HUES48 (cell line): ENCODE measurements around the gene TSPAN9.

Experiments used
- H3K27ac ChIP-seq: one replicate; pipeline ENCODE4 v1.7.0; 2013; ENCODE audit warnings: low read depth, low read length, inconsistent platforms
- H3K27me3 ChIP-seq: 2 replicates; pipeline ENCODE4 v1.6.1; 2013; ENCODE audit warnings: mild to moderate bottlenecking, low read length; ENCODE audit not compliant: control insufficient read depth, insufficient read depth
- H3K36me3 ChIP-seq: 2 replicates; pipeline ENCODE4 v1.6.1; 2013; ENCODE audit warnings: low read length; ENCODE audit not compliant: control insufficient read depth, insufficient read depth
- H3K4me1 ChIP-seq: 2 replicates; pipeline ENCODE4 v1.6.1; 2013; ENCODE audit warnings: mild to moderate bottlenecking, low read length; ENCODE audit not compliant: control insufficient read depth, insufficient read depth
- H3K4me3 ChIP-seq: 2 replicates; pipeline ENCODE4 v1.5.1; 2013; ENCODE audit warnings: mild to moderate bottlenecking, low read depth, low read length
- H3K9ac ChIP-seq: 2 replicates; pipeline ENCODE4 v1.6.1; 2013; ENCODE audit warnings: mild to moderate bottlenecking, low read depth, low read length, moderate library complexity
- H3K9me3 ChIP-seq: 2 replicates; pipeline ENCODE4 v1.6.1; 2013; ENCODE audit warnings: low read length; ENCODE audit not compliant: control insufficient read depth, insufficient read depth

Gene TSPAN9

DNA sequence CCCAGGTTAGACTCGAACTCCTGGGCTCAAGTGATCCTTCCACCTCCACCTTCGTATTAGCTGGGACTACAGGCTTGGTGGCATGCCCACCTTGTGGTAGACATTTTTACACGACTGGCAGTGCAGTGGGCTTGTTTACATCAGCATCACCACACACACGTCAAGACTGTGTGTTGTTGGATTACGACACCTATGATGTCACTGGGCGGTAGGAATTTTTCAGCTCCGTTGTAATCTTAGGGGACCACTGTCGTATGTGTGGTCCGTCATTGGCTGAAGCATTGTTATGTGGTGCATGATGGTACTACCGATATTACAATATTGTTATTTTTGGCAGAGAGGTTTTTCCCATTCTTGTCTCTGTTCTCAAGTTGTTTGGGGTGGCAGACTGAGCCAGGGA lies 50.7 kb downstream of the TSPAN9 start:
- H3K9ac ChIP-seq: no peak overlapping the region
- no peaks in the 10 kb centered on the region for H3K27me3 ChIP-seq
- no peaks in the 10 kb centered on the region for H3K9me3 ChIP-seq
- no peak overlapping the region for H3K27ac ChIP-seq
- H3K36me3 ChIP-seq: no peaks in the 10 kb centered on the region
- peaks cover 9% of the 10 kb centered on the region; the same call in 1 of the 2 replicates for H3K4me1 ChIP-seq
- no peak overlapping the region for H3K4me3 ChIP-seq

DNA sequence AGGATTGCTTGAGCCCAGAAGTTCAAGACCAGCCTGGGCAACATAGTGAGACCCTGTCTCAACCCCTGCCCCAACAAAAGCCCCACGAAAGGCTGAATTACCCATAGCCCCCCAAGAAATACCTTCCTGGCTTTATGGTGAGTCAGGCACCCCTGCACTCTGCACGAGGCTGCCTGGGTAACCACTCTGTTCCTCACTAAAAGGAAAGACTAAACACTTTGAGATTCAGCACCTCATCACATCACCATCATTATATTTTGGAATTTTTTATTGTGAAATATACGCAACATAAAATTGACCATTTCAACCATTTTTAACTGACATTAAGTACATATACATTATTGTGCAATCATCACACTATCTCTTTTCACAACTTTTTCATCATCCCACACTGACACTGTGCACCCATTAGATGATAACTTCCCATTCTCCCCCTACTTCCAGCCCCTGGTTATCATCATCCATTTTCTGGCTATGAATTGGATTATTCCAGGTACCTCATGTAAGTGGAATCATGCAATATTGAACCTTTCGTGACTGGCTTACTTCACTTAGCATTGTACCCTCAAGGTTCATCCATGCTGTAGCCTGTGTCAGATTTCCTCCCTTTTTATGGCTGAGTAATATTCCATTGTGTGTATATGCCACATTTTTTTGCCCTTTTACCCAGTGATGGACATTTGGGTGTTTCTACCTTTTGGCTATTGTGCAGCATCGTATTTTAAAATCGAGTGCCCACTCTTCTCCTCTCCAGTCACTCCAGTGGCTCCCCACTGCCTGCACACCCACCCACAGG lies 51.5 kb downstream of the TSPAN9 start:
- Histone ChIP-seq H3K9me3 (no peaks in the 10 kb centered on the region), H3K9ac (no peak overlapping the region), H3K27ac (no peak overlapping the region), H3K36me3 (no peaks in the 10 kb centered on the region), H3K4me3 (no peak overlapping the region), H3K4me1 (peaks cover 8% of the 10 kb centered on the region; the same call in 1 of the 2 replicates), H3K27me3 (no peaks in the 10 kb centered on the region)

DNA sequence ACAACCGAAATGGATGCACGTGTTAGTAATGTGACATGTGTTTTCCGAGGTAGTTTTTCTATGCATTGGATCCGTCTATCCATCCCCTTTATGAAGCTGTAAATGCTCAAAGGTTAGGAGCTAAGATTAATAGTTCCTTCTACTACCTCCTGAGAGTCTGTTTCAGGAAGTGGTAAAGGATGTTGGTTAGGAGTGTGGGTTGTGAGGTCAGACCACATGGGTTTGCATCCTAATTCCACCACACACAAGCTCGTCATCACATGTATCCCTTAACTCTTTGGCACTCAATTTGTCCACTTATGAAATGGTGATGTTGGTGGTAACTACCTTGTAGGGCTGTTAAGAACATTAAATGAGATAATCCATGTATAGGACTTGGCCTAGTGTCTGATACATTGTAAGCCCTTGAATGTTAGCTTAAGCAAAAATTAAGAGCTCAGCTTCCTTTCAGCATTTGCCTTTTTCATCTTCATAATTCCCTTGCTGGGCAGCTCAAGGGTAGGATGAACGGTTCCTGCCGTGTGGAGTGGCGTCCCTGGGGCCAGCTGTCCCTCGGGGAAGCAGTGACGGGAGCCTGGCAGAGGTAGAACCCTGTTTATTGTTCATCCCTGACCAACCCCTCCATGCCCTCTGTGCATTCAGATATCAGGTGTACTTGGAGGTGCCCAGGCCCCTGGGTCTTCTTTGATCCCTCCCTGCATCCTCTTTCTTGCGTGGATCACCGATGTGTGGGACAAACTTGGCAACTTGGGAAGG lies 52.3 kb downstream of the TSPAN9 start:
- Histone ChIP-seq H3K27me3 (no peaks in the 10 kb centered on the region), H3K9me3 (no peaks in the 10 kb centered on the region), H3K27ac (no peak overlapping the region), H3K4me3 (no peak overlapping the region), H3K36me3 (no peaks in the 10 kb centered on the region), H3K4me1 (peaks cover 8% of the 10 kb centered on the region; the same call in 1 of the 2 replicates), H3K9ac (no peak overlapping the region)

- Histone ChIP-seq H3K36me3 (no peaks in the 10 kb centered on the region), H3K4me1 (peaks cover 8% of the 10 kb centered on the region; the same call in 1 of the 2 replicates), H3K9me3 (no peaks in the 10 kb centered on the region), H3K9ac (no peak overlapping the region), H3K27me3 (no peaks in the 10 kb centered on the region), H3K4me3 (no peak overlapping the region), H3K27ac (no peak overlapping the region)
Observed at GRCh38 chr12:3130057-3130830, 53.1 kb downstream of the TSPAN9 start.

DNA sequence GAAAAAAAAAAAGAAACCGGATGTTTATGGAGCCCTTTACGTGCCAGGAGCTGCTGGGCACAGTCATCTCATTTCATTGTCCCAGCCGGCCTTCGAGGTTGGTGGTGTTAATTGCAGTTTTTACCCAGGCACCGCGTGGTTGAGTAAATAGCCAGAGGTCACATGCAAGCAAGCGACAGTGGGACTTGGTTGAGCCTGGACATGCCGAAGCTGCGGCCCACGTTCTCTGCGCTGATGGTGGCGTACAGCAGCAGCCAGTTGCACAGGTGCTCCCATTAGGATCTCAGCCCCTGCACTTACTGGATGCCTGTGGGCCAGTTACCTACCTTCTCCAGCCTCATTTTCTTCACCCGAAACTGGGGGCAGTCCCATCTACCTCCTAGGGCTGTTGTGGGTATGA lies 54.0 kb downstream of the TSPAN9 start:
- Histone ChIP-seq H3K9ac (no peak overlapping the region), H3K27ac (no peak overlapping the region), H3K4me3 (no peak overlapping the region), H3K36me3 (no peaks in the 10 kb centered on the region), H3K27me3 (no peaks in the 10 kb centered on the region), H3K4me1 (peaks cover 8% of the 10 kb centered on the region; the same call in 1 of the 2 replicates), H3K9me3 (no peaks in the 10 kb centered on the region)

GRCh38 chr12:3132636-3133404 lies 55.6 kb downstream of the TSPAN9 start:
- Histone ChIP-seq H3K4me1 (peaks cover 17% of the 10 kb centered on the region), H3K27ac (no peak overlapping the region), H3K9me3 (no peaks in the 10 kb centered on the region), H3K27me3 (no peaks in the 10 kb centered on the region), H3K4me3 (no peak overlapping the region), H3K9ac (no peak overlapping the region), H3K36me3 (no peaks in the 10 kb centered on the region)

DNA sequence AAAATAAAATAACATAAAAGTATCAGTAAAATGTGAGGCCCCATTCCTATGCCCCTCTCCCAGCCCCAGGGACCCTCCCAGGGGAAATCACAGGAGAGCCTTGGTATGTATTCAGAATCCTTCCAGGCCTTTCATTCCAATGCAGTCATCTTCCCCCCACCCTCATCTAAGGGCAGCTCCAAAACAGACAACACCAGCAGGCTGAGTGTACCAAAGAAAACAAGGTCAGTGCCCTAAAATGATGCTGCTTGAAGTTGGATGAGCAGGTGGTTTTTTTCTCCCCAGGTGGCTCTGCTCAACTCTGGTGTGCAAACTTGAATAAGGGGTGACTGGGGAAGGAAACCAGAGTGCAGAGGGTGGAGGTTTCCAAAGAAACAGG lies 56.2 kb downstream of the TSPAN9 start:
- H3K9ac ChIP-seq: no peak overlapping the region
- H3K4me1 ChIP-seq: peaks cover 21% of the 10 kb centered on the region
- no peaks in the 10 kb centered on the region for H3K9me3 ChIP-seq

DNA sequence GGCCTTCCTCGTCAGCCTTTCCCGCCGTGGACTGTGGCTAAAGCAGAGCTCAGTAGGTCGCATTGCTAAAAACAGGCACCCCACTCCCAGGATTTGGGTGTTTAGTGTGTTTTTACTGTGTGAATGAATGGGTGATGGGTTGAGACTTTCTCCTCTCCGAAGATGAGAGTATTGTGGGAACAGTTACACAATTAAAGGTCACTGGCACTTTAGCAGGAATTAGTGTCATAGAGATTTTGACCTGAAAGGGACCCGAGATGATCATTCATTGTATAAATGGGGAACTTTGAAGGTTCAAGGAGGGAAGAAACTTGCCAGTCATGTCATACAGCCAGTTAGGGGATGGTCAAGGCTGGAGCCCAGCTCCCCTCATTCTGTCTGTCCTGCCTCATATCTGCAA lies 56.9 kb downstream of the TSPAN9 start:
- Histone ChIP-seq H3K9ac (no peak overlapping the region), H3K4me3 (no peak overlapping the region), H3K9me3 (no peaks in the 10 kb centered on the region), H3K27me3 (no peaks in the 10 kb centered on the region), H3K27ac (no peak overlapping the region), H3K4me1 (peaks cover 23% of the 10 kb centered on the region), H3K36me3 (no peaks in the 10 kb centered on the region)

More for the DNA sequence above, 56.2 kb downstream of the TSPAN9 start:
- Histone ChIP-seq H3K4me3 (no peak overlapping the region), H3K27me3 (no peaks in the 10 kb centered on the region), H3K27ac (no peak overlapping the region), H3K36me3 (no peaks in the 10 kb centered on the region)

- Histone ChIP-seq H3K4me1 (peaks cover 28% of the 10 kb centered on the region), H3K36me3 (no peaks in the 10 kb centered on the region), H3K27ac (no peak overlapping the region), H3K9ac (no peak overlapping the region), H3K9me3 (no peaks in the 10 kb centered on the region), H3K27me3 (no peaks in the 10 kb centered on the region), H3K4me3 (no peak overlapping the region)
Observed at GRCh38 chr12:3134526-3135135, 57.5 kb downstream of the TSPAN9 start.
